Right atrium auricular region (tissue), 2 donors: ENCODE measurements around the gene LMF1. TPM values are rescaled to one million over a fixed set of nuclear protein-coding genes. Genes with fewer than 3 reads are reported as not detected.

Source experiments
- DNase-seq: peaks from one replicate; pipeline ENCODE4 v3.0.0-alpha.2; 2019; ENCODE audit warnings: low spot score
- H3K27ac ChIP-seq, 2 donors: fragments of 200-600 bp; sonication (generic); 1 replicate in 1 of 2; 2 replicates in 1 of 2; pipeline ENCODE4 v1.5.1; 2016 to 2019
- H3K27me3 ChIP-seq, 2 donors: fragments of 200-600 bp; sonication (generic); one replicate each; pipeline versions ENCODE4 v1.5.1 to v1.6.0; 2017 to 2019
- H3K36me3 ChIP-seq: fragments of 200-600 bp; sonication (generic); one replicate; pipeline ENCODE4 v1.5.1; 2016
- H3K4me1 ChIP-seq, 2 donors: fragments of 200-600 bp; sonication (generic); one replicate each; pipeline versions ENCODE4 v1.5.1 to v1.6.0; 2017 to 2019
- H3K4me3 ChIP-seq, 2 donors: fragments of 200-600 bp; sonication (generic); 1 replicate in 1 of 2; 2 replicates in 1 of 2; pipeline ENCODE4 v1.5.1; 2017 to 2019; ENCODE audit warnings: mild to moderate bottlenecking in 1 of 2, moderate library complexity in 1 of 2
- H3K9me3 ChIP-seq, 2 donors: fragments of 200-600 bp; sonication (generic); one replicate each; pipeline ENCODE4 v1.5.1; 2019
- total RNA-seq, 2 donors: library from RNA; depleted of rRNA; stranded (reverse); fragments of >200 nt; gene quantifications; one replicate each; pipeline ENCODE4 v1.1.0, GENCODE V29; 2016
- TF ChIP-seq, protein P1 (sequence below), 2 donors: fragments of 200-600 bp; sonication (generic); IDR thresholded peaks; one replicate each; pipeline ENCODE4 v1.5.1; 2019; ENCODE audit warnings: antibody characterized with exemption in 2 of 2

LMF1 gene
- total RNA-seq, 2 donors from 2014 or later = 11.9 to 14.1 TPM

DNA sequence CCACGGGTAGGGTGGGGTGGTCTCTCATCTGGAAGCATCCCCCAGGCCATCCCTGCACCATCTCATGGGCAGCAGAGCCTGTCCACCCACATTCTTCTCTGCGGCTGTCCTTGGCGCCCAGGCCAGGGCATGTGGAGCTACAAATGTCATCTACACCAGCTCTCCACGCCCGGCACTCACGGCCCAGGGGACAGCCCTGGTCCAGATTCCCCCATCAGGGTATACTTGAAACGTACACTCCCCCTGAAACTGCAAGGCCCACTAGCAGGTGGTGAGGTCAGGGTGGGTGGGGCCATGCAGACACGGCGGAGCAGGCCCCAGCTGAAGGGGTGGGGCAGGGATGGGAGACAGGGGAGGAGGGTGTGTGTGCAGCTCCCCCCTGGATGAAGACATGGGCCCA lies 7.6 kb upstream of the LMF1 start:
- DNase-seq = no peak
- H3K4me3 ChIP-seq = no peak overlapping the region
- H3K4me1 ChIP-seq = peaks cover 0 to 32% of the 10 kb centered on the region in 2 donors

DNA sequence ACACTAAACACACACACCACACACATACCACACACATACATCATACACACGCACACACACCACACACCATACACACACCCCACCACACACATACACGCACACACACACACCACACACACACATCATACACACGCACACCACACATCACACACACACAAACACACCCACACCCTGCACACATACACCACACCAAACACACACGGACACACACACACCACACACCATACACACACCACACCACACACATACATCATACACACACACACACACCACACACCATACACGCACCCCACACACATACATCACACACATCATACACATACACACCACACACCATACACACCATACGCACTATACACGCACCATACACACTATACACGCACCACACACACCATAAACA lies 7.1 kb upstream of the LMF1 start:
- no peak overlapping the region for H3K27ac ChIP-seq
- H3K4me3 ChIP-seq = no peak overlapping the region
- TF ChIP-seq, protein P1, sequence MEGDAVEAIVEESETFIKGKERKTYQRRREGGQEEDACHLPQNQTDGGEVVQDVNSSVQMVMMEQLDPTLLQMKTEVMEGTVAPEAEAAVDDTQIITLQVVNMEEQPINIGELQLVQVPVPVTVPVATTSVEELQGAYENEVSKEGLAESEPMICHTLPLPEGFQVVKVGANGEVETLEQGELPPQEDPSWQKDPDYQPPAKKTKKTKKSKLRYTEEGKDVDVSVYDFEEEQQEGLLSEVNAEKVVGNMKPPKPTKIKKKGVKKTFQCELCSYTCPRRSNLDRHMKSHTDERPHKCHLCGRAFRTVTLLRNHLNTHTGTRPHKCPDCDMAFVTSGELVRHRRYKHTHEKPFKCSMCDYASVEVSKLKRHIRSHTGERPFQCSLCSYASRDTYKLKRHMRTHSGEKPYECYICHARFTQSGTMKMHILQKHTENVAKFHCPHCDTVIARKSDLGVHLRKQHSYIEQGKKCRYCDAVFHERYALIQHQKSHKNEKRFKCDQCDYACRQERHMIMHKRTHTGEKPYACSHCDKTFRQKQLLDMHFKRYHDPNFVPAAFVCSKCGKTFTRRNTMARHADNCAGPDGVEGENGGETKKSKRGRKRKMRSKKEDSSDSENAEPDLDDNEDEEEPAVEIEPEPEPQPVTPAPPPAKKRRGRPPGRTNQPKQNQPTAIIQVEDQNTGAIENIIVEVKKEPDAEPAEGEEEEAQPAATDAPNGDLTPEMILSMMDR (IDR thresholded peaks at IDR 0.05) = no peak
- H3K36me3 ChIP-seq = no peaks in the 10 kb centered on the region
- H3K4me1 ChIP-seq = peaks cover 0 to 32% of the 10 kb centered on the region in 2 donors
- no peaks in the 10 kb centered on the region for H3K9me3 ChIP-seq
- DNase-seq = no peak
- H3K27me3 ChIP-seq = no peaks in the 10 kb centered on the region

More for the DNA sequence above, 7.6 kb upstream of the LMF1 start:
- TF ChIP-seq, protein P1 (IDR thresholded peaks at IDR 0.05) = no peak
- Histone ChIP-seq H3K9me3 (no peaks in the 10 kb centered on the region), H3K27ac (no peak overlapping the region), H3K36me3 (no peaks in the 10 kb centered on the region), H3K27me3 (no peaks in the 10 kb centered on the region)

DNA sequence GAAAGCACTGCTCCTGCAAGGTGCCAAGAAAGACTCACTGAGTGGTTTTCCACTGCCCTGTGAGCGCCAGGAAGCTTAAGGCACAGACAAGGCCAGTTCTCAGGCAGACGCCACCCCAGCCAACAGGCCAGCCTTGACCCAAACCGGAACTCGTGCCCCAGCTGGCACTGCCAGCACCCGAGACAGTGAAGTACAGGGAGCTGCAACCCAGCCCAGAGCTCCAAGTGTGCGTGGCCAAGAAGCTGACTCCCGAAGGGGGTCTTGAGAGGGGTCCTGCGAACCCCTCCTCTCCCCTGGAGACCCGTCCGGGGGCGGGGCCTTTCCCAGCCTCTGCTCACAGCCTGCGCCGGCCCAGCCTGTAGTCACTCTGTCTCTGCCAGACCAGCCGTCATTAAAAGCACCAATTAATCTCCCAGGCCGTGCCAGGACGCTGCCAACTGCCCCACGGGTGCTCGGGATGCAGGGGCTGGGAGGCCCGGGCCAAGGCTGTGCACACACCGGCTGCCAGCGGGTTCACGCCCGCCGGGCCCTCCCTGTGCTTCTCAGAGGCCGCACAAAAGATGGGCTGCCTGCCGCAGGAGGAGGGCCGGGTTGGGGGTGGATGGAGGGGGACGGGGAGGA lies 6.4 kb upstream of the LMF1 start:
- TF ChIP-seq, protein P1 (IDR thresholded peaks at IDR 0.05) = no peak
- Histone ChIP-seq H3K27me3 (no peaks in the 10 kb centered on the region), H3K36me3 (no peaks in the 10 kb centered on the region), H3K4me3 (no peak overlapping the region), H3K4me1 (peaks cover 0 to 27% of the 10 kb centered on the region in 2 donors), H3K27ac (peak overlapping the region in 1 of 2 donors; percentile 52), H3K9me3 (no peaks in the 10 kb centered on the region)
- no peak for DNase-seq

DNA sequence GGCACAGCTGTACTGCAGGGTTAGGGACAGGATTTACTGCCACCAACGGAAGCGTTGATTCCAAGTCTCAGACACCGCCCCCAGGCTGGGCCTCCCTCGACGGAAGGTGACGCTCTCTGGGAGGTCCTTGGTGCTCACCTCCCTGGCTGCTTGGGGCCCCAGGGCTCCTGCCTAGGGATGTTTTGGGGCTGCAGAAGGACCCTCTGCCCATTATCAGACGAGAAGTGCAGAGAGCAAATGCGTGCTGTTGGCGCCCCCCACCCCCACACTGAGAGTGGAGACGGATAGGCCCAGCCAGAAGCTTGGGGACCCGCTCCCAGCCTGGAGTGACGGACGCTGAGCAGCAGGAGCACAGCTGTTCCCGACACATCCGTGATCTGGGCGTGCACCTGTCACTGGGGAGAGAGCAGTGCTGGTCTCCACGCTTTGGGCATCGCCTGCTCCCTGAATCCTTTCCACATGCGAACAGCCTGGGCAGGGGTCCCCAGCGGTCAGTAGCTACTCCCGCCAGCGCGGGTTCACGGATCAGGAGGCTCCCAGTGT lies 5.7 kb upstream of the LMF1 start:
- Histone ChIP-seq H3K27me3 (no peaks in the 10 kb centered on the region), H3K27ac (no peak overlapping the region), H3K4me1 (peaks cover 0 to 23% of the 10 kb centered on the region in 2 donors), H3K36me3 (no peaks in the 10 kb centered on the region), H3K4me3 (no peak overlapping the region), H3K9me3 (no peaks in the 10 kb centered on the region)
- TF ChIP-seq, protein P1 (IDR thresholded peaks at IDR 0.05) = no peak
- DNase-seq = no peak

DNA sequence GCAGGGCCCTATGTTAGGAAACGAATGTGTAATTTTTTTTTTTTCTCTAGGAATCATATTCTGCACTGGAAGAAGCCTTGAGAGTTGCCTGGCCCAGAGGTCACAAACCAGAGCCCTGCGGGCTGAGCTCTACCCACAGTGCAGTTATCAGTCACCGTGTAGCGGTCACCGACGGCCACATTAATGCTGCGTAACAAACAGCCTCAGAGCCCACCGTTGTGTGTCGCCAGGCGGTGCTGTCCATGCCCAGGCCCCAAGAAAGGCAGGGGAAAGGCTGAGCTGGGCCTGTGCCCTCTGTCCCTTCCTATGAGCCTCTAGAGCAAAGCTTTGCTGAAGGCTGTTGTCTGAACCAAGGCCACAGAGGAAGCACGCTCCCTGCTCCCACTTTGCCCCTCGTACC lies 4.5 kb upstream of the LMF1 start:
- no peak for DNase-seq
- H3K4me1 ChIP-seq = peaks cover 0 to 23% of the 10 kb centered on the region in 2 donors
- TF ChIP-seq, protein P1 (IDR thresholded peaks at IDR 0.05) = no peak
- no peak overlapping the region for H3K4me3 ChIP-seq
- no peaks in the 10 kb centered on the region for H3K36me3 ChIP-seq
- H3K27me3 ChIP-seq = no peaks in the 10 kb centered on the region
- H3K27ac ChIP-seq = no peak overlapping the region
- H3K9me3 ChIP-seq = no peaks in the 10 kb centered on the region
